22Rv1 (cell line): ENCODE measurements around the gene AP5B1.
"Not testable (repeated sequence)": the region's sequence is repeated elsewhere in the genome, so short reads cannot be mapped to it uniquely, and the experiment has no call there.

Source experiments
- ZFX ChIP-seq: fragments of 450-650 bp; IDR thresholded peaks from 2 replicates; pipeline ENCODE4 v1.6.1; 2017; ENCODE audit warnings: antibody characterized with exemption, borderline replicate concordance
- TF ChIP-seq, protein P1 (sequence below): fragments of 450-650 bp; IDR thresholded peaks from 2 replicates; pipeline ENCODE4 v1.5.1; 2017; ENCODE audit warnings: mild to moderate bottlenecking

DNA sequence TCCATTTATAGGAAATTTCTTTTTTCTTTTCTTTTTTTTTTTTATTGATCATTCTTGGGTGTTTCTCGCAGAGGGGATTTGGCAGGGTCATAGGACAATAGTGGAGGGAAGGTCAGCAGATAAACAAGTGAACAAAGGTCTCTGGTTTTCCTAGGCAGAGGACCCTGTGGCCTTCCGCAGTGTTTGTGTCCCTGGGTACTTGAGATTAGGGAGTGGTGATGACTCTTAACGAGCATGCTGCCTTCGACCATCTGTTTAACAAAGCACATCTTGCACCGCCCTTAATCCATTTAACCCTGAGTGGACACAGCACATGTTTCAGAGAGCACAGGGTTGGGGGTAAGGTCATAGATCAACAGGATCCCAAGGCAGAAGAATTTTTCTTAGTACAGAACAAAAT, 18.6 kb downstream of the AP5B1 start:
- TF ChIP-seq, protein P1, sequence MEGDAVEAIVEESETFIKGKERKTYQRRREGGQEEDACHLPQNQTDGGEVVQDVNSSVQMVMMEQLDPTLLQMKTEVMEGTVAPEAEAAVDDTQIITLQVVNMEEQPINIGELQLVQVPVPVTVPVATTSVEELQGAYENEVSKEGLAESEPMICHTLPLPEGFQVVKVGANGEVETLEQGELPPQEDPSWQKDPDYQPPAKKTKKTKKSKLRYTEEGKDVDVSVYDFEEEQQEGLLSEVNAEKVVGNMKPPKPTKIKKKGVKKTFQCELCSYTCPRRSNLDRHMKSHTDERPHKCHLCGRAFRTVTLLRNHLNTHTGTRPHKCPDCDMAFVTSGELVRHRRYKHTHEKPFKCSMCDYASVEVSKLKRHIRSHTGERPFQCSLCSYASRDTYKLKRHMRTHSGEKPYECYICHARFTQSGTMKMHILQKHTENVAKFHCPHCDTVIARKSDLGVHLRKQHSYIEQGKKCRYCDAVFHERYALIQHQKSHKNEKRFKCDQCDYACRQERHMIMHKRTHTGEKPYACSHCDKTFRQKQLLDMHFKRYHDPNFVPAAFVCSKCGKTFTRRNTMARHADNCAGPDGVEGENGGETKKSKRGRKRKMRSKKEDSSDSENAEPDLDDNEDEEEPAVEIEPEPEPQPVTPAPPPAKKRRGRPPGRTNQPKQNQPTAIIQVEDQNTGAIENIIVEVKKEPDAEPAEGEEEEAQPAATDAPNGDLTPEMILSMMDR, result not testable (repeated sequence)
- not testable (repeated sequence) for TF ChIP-seq ZFX
